HepG2 (cell line): ENCODE results near the gene KIN. TPM values are rescaled to one million over a fixed set of nuclear protein-coding genes. Genes with fewer than 3 reads are reported as not detected.

Experiments
- CEBPG ChIP-seq: IDR thresholded peaks from 2 replicates; pipeline ENCODE4 v1.6.1; 2016
- GLI4 ChIP-seq: sonication (generic); formaldehyde crosslinking; IDR thresholded peaks from 2 replicates; pipeline ENCODE4 v1.5.1; 2020; ENCODE audit warnings: missing genetic modification reagents, mild to moderate bottlenecking, moderate library complexity, borderline replicate concordance
- HIC2 ChIP-seq: sonication (generic); formaldehyde crosslinking; IDR thresholded peaks from 2 replicates; pipeline ENCODE4 v1.9.0; 2022; ENCODE audit warnings: low read depth, missing genetic modification reagents
- HNF4A ChIP-seq: sonication (generic); formaldehyde crosslinking; IDR thresholded peaks from 2 replicates; pipeline ENCODE4 v1.4.0; 2020; ENCODE audit warnings: missing genetic modification reagents
- HOXA3 ChIP-seq: sonication (generic); formaldehyde crosslinking; IDR thresholded peaks from 2 replicates; pipeline ENCODE4 v1.5.0; 2020; ENCODE audit warnings: missing genetic modification reagents
- LBX2 ChIP-seq: sonication (generic); formaldehyde crosslinking; IDR thresholded peaks from 2 replicates; pipeline ENCODE4 v1.5.0; 2020; ENCODE audit warnings: missing genetic modification reagents, mild to moderate bottlenecking, borderline replicate concordance
- NFE2L2 ChIP-seq: fragments of 150-350 bp; IDR thresholded peaks from 2 replicates; pipeline ENCODE4 v1.6.1; 2014; ENCODE audit warnings: low read length
- RBFOX2 ChIP-seq: fragments of 200-400 bp; formaldehyde crosslinking; IDR thresholded peaks from 2 replicates; pipeline ENCODE4 v1.6.1; 2017; ENCODE audit warnings: low read depth, mild to moderate bottlenecking, low read length
- RFXANK ChIP-seq: IDR thresholded peaks from 2 replicates; pipeline ENCODE4 v1.6.1; 2016
- SCMH1 ChIP-seq: sonication (generic); formaldehyde crosslinking; IDR thresholded peaks from 2 replicates; pipeline ENCODE4 v1.9.0; 2021; ENCODE audit warnings: missing genetic modification reagents, mild to moderate bottlenecking, borderline replicate concordance
- SKI ChIP-seq: fragments of 450-650 bp; IDR thresholded peaks from one replicate; pipeline ENCODE4 v1.6.1; 2018; ENCODE audit warnings: mild to moderate bottlenecking; ENCODE audit not compliant: partially characterized antibody
- TARDBP ChIP-seq: sonication (generic); formaldehyde crosslinking; IDR thresholded peaks from 2 replicates; pipeline ENCODE4 v1.8.0; 2022; ENCODE audit warnings: mild to moderate bottlenecking, missing genetic modification reagents
- TGIF2 ChIP-seq: IDR thresholded peaks from 2 replicates; pipeline ENCODE4 v1.6.1; 2016; ENCODE audit warnings: control low read depth, missing compliant biosample characterization
- ZNF20 ChIP-seq: sonication (generic); formaldehyde crosslinking; IDR thresholded peaks from 2 replicates; pipeline ENCODE4 v1.4.0; 2020; ENCODE audit warnings: mild to moderate bottlenecking, moderate library complexity, missing genetic modification reagents
- ZNF335 ChIP-seq: sonication (generic); formaldehyde crosslinking; IDR thresholded peaks from 2 replicates; pipeline ENCODE4 v1.4.0; 2020; ENCODE audit warnings: missing genetic modification reagents
- ZNF441 ChIP-seq: sonication (generic); formaldehyde crosslinking; IDR thresholded peaks from 2 replicates; pipeline ENCODE4 v1.7.0; 2021; ENCODE audit warnings: missing genetic modification reagents, borderline replicate concordance
- ZNF468 ChIP-seq: sonication (generic); formaldehyde crosslinking; IDR thresholded peaks from 2 replicates; pipeline ENCODE4 v1.8.0; 2022; ENCODE audit warnings: mild to moderate bottlenecking, moderate library complexity, missing genetic modification reagents
- ZNF720 ChIP-seq: sonication (generic); formaldehyde crosslinking; IDR thresholded peaks from 2 replicates; pipeline ENCODE4 v1.4.0; 2020; ENCODE audit warnings: missing genetic modification reagents
- polyA plus RNA-seq, 8 experiments: library from polyadenylated mRNA; depleted of rRNA in 3 of 8; stranded (reverse) in 7 of 8; unstranded in 1 of 8; fragments of >200 nt; fragmentation: Illumina TruSeq in 4 of 8; extraction: Trizol in 4 of 8; gene quantifications; 2 replicates each; pipeline versions ENCODE4 v1.2.1 to v1.2.3, GENCODE V29; 2011 to 2016; ENCODE audit warnings: low read depth in 4 of 8, missing spikeins in 1 of 8, mixed read lengths in 1 of 8; ENCODE audit not compliant: insufficient read depth in 1 of 8
- total RNA-seq, 5 experiments: library from RNA; depleted of rRNA; stranded (reverse); fragments of >200 nt; fragmentation: Illumina TruSeq; extraction: Trizol; gene quantifications; 2 replicates each; pipeline ENCODE4 v1.2.3, GENCODE V29; 2016; ENCODE audit warnings: low read depth in 1 of 5
- TF ChIP-seq, protein P1 (sequence below): sonication (generic); formaldehyde crosslinking; IDR thresholded peaks from 2 replicates; pipeline ENCODE4 v1.8.0; 2022; ENCODE audit warnings: mild to moderate bottlenecking, missing genetic modification reagents, borderline replicate concordance
- TF ChIP-seq, protein P2 (sequence below): IDR thresholded peaks from 2 replicates; pipeline ENCODE4 v1.6.1; 2016; ENCODE audit warnings: missing compliant biosample characterization, missing genetic modification reagents, borderline replicate concordance
- TF ChIP-seq, protein P3 (sequence below): sonication (generic); formaldehyde crosslinking; IDR thresholded peaks from 2 replicates; pipeline ENCODE4; 2020; ENCODE audit warnings: missing genetic modification reagents, mild to moderate bottlenecking, borderline replicate concordance

The KIN gene
- total and polyA plus RNA-seq, 2 of the 13 experiments (the other 11 are each of a cell fraction or from before 2014, with no cell fraction given) = 4.9 to 23.2 TPM

GRCh38 chr10:7787857-7788638, at the start of gene KIN, which contains the start of gene ATP5F1C (continued):
- 0 out of 2 replicates have a peak, but pooled peaks have one; percentile 12 for TF ChIP-seq CEBPG (CRISPR knock-in tag)
- 0 out of 2 replicates have a peak, but pooled peaks have one; percentile 7 for TF ChIP-seq HNF4A (CRISPR knock-in tag)
- 0 out of 2 replicates have a peak, but pooled peaks have one; percentile 63 for TF ChIP-seq TARDBP
- TF ChIP-seq ZNF720 (CRISPR knock-in tag) = no peak
- no peak for TF ChIP-seq SCMH1 (CRISPR knock-in tag)
- no peak for TF ChIP-seq NFE2L2
- no peak for TF ChIP-seq RFXANK
- no peak for TF ChIP-seq SKI
- peak; percentile 98 for TF ChIP-seq RBFOX2
- no peak for TF ChIP-seq TGIF2 (CRISPR knock-in tag)
- TF ChIP-seq HOXA3 = 0 out of 2 replicates have a peak, but pooled peaks have one; percentile 45
- peak; percentile 34; the same call in 1 of the 2 replicates for TF ChIP-seq ZNF335 (CRISPR knock-in tag)
- TF ChIP-seq, protein P1, sequence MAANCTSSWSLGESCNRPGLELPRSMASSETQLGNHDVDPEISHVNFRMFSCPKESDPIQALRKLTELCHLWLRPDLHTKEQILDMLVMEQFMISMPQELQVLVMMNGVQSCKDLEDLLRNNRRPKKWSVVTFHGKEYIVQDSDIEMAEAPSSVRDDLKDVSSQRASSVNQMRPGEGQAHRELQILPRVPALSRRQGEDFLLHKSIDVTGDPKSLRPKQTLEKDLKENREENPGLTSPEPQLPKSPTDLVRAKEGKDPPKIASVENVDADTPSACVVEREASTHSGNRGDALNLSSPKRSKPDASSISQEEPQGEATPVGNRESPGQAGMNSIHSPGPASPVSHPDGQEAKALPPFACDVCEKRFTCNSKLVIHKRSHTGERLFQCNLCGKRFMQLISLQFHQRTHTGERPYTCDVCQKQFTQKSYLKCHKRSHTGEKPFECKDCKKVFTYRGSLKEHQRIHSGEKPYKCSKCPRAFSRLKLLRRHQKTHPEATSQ (CRISPR knock-in tag) = peak; percentile 75; the same call in 1 of the 2 replicates
- peak; percentile 90; the same call in 1 of the 2 replicates for TF ChIP-seq ZNF20 (CRISPR knock-in tag)
- no peak for TF ChIP-seq HIC2 (CRISPR knock-in tag)
- TF ChIP-seq GLI4 = no peak
- TF ChIP-seq, protein P2, sequence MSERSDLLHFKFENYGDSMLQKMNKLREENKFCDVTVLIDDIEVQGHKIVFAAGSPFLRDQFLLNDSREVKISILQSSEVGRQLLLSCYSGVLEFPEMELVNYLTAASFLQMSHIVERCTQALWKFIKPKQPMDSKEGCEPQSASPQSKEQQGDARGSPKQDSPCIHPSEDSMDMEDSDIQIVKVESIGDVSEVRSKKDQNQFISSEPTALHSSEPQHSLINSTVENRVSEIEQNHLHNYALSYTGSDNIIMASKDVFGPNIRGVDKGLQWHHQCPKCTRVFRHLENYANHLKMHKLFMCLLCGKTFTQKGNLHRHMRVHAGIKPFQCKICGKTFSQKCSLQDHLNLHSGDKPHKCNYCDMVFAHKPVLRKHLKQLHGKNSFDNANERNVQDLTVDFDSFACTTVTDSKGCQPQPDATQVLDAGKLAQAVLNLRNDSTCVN (CRISPR knock-in tag) = peak; percentile 62; the same call in 1 of the 2 replicates
- TF ChIP-seq ZNF468 = peak; percentile 90; the same call in 1 of the 2 replicates
- TF ChIP-seq LBX2 (CRISPR knock-in tag) = peak; percentile 28; the same call in 1 of the 2 replicates
- peak; percentile 23; the same call in 1 of the 2 replicates for TF ChIP-seq ZNF441 (CRISPR knock-in tag)
- TF ChIP-seq, protein P3, sequence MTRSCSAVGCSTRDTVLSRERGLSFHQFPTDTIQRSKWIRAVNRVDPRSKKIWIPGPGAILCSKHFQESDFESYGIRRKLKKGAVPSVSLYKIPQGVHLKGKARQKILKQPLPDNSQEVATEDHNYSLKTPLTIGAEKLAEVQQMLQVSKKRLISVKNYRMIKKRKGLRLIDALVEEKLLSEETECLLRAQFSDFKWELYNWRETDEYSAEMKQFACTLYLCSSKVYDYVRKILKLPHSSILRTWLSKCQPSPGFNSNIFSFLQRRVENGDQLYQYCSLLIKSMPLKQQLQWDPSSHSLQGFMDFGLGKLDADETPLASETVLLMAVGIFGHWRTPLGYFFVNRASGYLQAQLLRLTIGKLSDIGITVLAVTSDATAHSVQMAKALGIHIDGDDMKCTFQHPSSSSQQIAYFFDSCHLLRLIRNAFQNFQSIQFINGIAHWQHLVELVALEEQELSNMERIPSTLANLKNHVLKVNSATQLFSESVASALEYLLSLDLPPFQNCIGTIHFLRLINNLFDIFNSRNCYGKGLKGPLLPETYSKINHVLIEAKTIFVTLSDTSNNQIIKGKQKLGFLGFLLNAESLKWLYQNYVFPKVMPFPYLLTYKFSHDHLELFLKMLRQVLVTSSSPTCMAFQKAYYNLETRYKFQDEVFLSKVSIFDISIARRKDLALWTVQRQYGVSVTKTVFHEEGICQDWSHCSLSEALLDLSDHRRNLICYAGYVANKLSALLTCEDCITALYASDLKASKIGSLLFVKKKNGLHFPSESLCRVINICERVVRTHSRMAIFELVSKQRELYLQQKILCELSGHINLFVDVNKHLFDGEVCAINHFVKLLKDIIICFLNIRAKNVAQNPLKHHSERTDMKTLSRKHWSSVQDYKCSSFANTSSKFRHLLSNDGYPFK (CRISPR knock-in tag) = peak; percentile 19; the same call in 1 of the 2 replicates
